SW 1271 (cell line): ENCODE data around the gene CASKIN1.

Experiments used
- DNase-seq, 2 experiments: peaks; one replicate each; lab custom pipeline; 2025; lab: John Stamatoyannopoulos, UW

Gene CASKIN1

DNA sequence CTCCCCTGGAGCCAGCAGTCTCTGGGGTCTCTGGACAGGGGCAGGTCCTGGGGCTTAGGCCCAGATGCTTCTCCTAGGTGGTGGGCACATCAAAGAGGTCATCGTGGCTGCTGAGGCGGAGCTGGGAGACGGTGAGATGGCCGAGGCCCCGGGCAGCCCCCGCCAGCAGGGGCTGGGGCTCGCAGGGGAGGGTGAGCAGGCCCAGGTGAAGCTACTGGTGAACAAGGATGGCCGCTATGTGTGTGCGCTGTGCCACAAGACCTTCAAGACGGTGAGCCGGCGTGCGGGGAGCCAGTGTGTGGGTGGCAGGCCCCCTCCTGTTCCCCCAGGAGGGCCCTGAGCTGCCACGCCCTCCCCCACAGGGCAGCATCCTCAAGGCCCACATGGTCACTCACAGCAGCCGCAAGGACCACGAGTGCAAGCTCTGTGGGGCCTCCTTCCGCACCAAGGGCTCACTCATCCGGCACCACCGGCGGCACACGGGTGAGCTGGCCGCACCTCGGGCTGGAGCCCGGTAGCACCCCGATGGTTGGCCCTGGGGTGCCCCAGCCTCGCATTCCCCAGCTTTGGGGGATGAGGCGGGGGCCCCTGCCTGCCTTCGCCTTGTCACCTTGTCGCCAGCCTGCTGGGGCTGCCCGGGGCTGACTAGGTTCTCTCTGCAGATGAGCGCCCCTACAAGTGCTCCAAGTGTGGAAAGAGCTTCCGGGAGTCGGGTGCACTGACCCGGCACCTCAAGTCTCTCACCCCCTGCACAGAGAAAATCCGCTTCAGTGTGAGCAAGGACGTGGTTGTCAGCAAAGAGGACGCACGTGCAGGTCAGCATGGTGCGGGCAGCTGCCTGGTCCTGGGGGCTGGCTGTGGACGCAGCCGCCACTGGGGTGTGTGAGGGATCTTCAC lies 35.9 kb upstream of the CASKIN1 start:
- no peak for DNase-seq

DNA sequence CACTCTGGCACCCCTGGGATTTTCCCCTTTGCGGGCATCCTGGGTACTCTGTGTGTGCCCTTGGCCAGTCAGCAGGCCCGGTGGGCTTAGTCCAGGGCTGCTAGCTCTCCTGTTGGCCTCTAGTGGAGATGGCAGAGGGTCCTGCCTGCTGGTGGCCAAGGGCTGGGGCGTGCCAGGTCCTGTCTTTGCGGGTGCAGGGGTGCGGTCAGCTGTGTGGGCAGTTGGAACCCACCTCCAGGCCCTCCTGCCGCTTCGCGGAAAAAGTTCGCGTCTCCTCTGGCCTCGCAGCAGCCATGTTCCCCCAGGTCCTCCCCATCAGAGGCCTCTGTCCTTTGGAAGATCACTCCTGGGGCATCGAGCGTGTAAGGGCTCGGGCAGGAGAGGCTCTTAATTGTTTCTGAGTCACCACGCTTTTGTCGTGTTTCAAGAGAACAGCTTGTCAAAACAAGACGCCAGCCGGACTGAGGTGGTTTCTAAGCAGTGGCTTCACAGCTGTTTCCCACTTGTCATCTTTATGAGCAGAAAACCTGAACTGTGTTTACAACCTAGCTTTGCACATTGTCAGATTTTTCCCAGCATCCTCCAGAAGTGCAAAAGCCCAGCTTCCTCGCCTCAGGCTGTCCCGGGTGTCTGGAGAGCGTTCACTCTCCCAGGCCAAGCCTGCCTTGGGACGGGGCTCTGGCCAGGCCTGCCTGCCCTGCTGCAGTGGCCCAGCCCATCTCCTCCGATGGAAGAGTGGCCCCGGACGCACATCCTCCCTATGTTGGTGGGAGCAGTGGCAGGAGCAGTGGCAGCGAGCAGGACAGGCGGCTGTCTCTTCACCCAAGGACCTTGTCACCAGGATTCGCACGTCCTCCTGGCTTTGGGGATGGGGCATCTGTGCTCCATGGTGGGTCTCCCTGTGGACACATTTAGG lies 34.9 kb upstream of the CASKIN1 start:
- no peak for DNase-seq

DNA sequence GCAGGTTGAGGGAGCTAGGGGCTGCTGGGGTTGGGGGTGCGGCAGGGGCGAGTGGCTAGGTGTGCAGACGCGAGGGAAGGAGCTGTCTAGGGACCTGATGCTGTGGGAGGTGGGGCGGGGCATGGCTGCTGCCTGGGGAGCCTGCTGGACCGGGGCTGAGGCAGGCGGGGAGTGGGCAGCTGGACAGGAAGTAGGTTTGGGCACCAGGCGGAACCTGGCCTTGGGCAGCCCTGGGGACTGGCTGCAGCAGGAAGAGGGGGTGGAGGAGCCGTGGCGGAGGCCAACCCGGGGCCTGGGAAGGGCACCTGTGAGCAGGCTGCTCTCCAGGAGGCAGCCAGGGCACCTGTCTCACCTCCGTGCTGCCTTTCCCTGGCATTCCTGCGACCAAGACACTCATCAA lies 34.0 kb upstream of the CASKIN1 start:
- no peak for DNase-seq

DNA sequence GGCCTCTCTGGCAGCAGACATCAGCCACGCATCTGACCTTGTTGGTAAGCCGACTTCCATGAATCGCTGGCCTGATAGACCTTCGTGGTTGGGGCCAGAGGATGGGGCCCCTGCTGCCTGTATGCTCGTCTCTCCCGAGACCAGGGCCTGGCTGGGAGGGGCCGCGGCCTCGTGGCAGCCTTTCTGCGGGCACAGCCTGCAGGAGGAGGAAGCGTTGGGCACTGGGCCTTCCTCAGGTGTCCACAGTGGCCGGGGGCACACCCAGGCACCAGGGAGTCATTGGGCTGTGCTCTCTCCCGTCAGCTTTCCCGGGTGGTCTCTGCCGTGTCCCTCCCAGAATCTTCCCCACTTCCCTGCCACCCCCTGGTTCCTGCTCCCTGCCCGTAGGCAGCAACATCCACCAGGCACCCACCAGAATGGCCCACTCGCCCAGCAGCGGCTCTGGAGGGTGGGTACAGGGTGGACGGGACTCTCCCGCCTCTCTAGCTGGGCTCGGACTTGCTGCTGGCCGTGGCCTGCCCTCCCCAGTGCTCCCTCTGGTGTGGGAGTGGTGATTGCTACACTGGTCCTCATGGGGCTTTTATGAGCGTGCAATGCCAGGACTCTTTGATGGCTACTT lies 33.3 kb upstream of the CASKIN1 start:
- no peak for DNase-seq

DNA sequence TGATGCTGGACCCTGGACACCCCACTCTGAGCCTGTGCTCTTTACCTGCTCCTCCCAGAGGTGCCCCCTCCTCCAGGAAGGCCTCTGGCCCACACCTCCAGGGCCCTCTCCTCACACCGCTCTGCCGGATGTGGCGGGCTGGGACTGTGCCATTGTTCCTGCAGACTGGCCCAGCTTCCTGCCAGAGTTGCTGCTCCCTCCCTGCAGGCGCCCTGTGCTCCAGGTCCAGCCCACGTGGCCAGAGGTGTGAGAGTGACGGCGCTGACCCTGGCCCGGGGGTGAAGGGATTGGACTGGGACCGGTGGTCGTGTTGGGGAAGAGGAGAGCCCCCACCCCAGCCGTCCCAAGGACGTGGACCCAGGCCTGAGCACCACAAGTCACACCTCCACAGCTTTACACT lies 32.7 kb upstream of the CASKIN1 start:
- no peak for DNase-seq

DNA sequence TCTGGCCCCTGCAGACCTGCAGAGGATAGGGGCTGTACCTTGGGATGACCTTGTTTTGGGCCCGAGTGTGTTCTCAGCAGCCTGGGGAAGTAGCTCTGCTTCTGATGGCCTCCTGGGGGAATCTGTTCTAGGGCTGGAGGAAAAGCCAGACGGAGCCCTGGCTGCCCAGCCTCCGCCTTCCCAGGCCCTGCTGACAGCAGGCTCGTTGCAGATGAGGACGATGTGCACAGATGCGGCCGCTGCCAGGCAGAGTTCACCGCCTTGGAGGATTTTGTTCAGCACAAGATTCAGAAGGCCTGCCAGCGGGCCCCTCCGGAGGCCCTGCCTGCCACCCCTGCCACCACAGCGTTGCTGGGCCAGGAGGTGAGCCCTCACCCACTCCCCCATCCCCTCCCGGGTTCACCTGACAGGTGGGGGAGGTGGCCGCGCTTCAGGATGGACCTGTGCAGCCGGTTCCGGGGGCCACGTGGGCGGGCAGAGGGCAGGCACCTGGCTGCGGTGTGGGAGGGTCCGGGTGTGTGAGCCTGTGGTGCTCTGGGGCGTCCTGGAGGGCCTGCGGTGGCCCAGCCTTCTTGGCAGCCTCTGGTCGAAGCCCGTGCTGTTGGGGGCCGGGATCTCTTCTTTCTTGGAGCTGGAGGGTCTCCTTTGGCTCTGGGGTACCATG lies 31.9 kb upstream of the CASKIN1 start:
- DNase-seq, result no peak

DNA sequence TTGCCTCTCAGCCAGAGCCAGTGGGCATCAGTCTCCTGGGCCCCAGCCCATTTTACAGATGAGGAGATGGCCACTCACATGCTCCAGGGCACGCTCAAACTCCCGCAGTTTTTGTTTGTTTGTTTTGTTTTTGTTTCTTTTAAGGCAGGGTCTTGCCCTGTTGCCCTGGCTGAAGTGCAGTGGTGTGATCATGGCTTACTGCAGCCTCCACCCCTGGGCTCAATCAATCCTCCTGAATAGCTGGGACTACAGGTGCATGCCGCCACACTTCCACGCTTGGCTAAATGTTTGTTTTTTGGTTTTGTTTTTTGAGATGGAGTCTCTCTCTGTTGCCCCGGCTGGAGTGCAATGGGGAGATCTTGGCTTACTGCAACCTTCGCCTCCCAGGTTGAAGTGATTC lies 30.5 kb upstream of the CASKIN1 start:
- DNase-seq, result no peak

DNA sequence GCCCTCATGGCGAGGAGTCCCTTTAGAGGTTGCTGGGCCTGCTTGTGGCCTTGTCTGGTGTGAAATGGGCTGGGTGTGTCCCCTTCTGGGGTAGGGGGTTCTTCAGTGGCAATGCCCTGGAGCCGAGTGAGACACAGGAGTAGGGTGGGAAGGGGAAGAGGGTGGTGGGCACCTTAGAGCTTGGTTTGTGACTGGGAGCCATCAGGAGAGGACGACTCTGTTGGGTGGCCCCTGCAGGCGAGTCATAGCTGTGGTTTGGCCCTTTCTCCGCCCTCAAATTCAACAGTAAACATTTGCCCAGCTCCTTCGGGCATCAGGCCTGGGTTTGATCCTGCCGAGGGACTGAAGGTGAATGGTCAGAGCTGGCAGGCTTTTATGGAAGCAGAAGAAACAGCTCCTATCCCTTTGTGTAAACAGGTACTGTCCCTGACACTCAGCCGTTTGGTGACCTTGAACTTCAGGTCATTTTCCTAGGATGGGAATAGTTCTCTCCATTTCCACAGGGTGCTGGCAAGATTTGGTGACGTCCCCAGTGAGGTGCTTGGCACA lies 29.9 kb upstream of the CASKIN1 start:
- no peak for DNase-seq

DNA sequence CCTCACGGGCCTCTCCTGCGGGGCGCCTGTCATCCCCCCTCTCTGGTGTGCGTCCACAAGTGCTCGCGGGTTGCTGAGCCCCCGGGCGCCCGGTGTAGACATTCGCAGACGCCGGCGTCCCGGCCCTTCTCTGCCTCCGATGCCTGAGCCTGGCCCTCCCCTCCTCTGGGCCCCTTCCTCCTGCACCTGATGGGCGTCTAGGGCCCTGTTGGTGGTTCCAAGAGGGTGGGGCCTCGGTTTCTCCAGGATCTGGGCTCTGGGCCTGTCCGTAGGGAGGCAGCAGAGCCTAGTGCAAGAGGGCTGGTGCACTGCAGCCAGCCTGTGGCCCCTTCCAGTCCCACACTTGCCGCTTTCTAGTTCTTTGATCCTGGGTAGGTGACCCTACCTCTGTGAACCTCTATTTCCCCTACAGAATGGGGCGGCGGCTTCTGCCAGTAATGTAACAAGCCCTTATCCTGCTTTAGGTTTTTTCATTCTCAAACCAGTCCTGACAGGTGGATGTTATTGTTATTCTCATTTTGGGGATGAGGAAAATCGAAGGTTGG lies 27.6 kb upstream of the CASKIN1 start:
- no peak for DNase-seq

DNA sequence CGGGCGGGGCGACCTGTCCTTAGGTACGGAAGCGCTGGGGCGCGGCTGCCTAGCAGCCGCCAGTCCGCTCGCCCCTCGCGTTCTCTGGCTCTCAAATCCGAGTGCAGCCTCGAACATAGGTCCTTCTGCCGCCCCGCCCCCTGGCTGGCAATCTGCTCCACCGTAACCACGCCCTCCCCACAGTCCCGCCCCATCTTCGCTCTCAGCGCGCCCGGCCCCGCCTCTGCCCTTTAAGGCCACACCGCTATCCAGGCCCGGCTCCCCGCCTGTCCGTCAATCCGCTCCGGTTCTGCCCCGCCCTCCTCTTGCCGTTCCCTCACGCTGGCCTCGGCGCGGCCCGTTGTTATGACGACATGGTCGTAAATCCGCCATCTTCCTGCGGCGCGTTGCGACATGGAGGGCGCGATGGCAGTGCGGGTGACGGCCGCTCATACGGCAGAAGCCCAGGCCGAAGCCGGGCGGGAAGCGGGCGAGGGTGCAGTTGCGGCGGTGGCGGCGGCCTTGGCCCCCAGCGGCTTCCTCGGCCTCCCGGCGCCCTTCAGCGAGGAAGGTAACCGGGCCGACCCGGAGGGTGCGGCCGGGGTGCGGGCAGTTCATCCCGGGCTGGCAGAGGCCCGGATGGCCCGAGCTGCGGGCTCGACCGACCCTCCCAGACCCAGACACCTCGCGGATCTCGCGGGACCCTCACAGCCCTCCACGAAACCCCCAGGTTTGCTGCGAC lies 27.0 kb upstream of the CASKIN1 start, which contains the start of gene E4F1:
Gene E4F1, plus strand, starts transcription at position 371 of the 721 bp plus-strand sequence. Its CDS starts 23 bp downstream, at position 394.
- DNase-seq, result peak; percentile 93 to 94

DNA sequence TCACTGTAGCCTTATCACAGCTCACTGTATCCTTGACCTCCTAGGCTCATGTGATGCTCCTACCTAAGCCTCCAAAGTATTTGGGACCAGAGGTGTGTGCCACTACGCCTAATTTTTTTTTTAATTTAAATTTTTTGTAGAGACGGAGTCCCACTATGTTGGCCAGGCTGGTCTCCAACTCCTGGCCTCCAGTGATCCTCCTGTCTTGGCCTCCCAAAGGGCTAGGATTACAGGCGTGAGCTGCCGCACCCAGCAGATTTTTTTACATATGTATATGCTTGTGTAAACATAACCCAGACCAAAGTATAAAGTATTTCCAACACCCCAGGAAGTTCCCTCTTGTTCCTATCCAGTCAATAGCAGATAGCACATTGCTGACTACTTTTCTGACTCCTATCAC lies 19.9 kb upstream of the CASKIN1 start:
- no peak for DNase-seq

DNA sequence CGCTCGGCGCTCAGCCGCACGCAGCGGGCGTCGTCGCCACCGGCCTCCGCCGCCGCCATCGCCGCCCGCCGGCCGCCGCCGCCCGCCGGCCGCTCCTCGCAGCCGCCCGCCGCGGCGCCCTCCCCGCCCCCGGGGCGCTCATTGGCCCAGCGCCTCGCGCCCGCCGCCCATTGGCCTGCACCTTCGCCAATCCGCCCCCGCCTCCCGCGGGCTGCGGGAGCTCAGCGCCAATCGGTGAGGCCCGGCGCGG lies 18.2 kb upstream of the CASKIN1 start, which contains the start of gene PGP:
Gene PGP, minus strand, starts transcription at position 122 of the 250 bp plus-strand sequence. Its CDS starts 63 bp downstream, at position 59.
- no peak for DNase-seq

DNA sequence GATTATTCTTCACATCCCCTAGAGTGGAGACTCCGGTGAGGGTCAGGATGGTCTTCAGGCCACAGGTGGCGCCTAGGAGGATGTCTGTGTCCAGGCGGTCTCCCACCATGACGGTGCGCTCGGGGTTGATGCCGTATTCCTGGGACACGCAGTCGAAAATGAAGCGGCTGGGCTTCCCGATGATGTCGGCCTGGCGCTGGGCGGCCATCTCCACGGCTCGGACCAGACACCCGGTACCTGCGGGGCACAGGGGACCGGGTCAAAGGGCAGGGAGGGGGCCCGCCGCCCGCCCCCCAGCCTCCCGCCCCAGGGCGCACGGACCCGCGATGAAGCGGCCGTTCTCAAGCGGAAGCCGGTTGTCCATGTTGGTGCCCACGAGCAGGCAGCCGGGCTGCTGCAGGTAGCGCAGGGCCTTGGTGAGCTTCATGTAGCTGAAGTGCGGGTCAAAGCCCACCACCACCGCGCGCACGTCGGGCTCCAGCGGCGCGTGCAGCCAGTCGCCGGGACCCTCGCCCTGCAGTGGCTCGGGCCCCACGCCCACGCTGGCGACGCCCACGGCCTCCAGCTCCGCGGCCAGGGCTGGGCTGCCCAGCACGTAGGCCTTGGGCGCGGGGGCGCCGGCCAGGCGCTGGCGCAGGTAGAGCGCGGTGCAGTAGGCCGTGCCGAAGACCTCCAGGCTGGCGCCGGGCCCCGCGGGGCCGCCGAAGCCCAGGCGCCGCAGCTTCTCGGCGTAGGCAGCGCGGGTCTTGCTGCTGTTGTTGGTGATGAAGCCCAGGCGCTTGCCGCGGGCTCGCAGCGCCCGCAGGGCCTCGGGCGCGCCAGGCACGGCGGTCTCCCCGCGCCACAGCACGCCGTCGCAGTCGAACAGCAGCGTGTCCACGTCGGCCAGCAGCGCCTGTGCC lies 17.7 kb upstream of the CASKIN1 start:
- no peak for DNase-seq

DNA sequence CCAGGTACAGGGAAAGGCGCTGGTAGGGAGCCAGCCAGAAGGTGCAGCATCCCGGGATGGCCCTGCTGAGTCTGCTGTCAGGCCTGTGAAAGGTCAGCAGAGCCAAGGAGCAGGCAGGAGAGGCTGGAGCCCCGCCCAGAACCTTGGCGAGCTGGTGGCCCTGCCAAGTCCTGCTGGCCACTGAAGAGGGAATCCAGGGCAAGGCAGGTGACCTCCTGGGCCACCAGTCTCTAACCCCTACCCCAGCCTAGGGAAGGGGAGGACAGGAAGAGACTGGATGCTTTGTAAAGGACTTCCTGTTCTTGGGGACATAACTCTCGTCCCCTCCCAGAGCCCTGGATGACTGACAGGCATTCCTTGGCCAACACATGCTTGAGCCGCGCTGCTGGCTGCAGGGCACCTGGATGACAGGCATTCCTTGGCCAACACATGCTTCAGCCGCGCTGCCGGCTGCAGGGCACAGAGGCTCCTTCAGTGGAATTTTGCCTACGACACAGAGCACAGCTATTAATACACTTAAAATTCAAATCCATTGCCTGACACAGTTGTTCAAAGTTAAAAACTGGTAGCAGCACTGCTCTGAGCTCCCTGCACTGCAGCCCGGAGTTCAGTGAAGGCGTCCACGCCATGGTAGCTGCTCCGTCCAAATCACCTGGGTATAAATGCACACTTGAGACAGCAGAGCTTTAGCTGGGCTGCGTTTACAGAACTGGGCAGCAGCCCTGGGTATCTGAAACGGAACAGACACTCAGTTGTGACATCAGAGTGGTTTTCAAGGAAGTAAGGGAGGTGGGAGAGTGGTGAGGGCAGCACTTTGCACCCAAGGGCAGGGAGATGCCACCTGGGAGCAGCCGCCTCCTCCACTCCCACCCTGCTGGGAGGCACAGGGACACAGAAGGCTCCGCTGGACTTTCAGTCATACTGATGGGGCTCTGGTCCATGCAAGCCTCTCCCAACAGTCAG lies 16.2 kb upstream of the CASKIN1 start:
- no peak for DNase-seq

DNA sequence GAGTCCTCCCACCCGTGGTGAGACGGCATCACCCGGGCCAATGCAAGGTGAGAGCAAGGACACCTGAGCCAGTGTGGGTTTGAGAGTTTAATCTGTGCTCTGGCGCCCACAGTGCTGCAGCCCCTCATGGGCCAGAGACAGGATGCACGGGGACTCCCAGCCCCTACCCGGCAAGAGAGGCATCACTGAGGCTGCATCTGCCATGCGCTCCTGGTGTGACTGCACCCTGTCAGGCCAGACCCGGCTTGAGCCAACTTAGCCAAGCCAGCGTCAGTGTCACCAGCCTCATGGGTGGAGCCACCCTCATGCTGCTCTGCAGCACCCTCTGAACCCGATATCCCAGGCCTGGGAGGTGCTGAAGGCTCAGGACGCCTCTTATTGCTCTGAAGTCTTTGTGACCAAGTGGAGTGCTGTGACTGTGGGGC lies 15.5 kb upstream of the CASKIN1 start:
- no peak for DNase-seq

DNA sequence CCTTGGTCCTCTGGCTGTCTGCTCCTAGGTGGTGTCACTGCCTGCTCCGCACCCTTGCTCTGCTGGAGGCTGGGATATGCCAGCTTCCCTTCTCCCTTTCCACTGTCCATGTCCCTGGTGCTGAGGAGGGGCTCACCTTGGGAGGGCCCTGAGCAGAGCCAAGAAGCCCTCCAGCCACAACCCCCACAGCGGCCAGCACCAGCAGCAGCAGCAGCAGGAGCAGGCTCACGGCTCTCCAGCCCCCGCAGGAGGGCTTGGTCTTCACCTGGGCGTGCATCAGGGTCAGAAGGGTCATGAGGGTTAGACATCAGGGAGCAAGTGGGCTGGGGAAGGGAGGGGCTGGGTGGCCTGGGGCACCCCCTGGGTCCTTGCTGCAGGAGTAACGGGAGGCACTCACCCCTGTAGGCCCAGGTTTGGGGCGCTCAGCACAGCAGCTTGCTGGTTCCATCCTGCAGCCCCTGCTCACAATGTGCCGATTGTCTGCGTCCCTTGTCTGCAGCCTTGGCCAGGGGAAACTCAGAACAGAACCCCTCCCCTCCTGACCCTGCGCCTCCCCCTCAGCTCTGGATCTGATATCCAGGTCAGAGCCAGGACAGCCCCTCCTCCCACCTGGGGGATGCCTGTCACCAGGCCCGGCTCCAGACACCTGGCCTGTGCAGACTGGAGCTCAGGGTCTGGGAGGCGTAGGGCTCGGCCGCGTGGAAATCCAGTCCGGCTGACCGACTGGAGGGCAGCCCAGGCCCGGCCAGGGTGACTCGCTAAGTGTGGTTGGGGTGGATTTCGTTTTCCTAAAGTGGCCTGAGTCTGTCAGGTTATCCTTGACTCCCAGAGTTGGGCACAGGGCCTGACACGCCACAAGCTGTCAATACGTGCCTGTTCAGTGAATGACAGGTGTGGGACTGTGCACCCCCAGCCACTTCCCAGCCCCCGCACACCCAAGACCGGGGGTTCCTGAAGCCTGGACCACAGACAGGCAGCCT lies 14.3 kb upstream of the CASKIN1 start, which contains the start of gene BRICD5:
Gene BRICD5, minus strand, starts transcription at position 478 of the 980 bp plus-strand sequence. Its CDS starts 30 bp downstream, at position 448.
- DNase-seq, result no peak

DNA sequence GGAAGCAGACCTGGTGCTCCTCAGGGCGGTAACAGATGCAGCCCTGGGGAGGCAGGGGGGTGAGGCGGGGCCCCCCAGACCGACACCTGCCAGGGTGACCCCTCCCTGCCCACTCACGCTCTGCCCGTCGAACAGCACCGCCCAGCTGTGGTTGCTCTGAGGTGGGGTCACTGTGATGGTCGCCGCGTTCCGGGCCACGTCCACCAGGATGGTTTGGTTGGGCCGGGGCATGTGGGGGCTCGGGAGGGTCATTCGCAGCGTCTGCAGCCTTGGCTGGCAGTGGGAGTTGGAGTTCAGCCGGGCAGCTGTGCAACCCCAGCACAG lies 13.6 kb upstream of the CASKIN1 start:
- DNase-seq, result no peak
